Measurements from ENCODE around the gene PRR30.

Gene PRR30

GRCh38 chr2:27097341-27097740 lies 41.9 kb downstream of the PRR30 start:
- DNase-seq (ENCODE audit: low read depth in 2 of 2) = no peak

- no peak for DNase-seq (ENCODE audit: low read depth in 2 of 2)
Observed at GRCh38 chr2:27096748-27097297, 42.4 kb downstream of the PRR30 start.

- DNase-seq (ENCODE audit: low read depth in 2 of 2) = peak in 1 of 2 donors; percentile 20
Observed at GRCh38 chr2:27095745-27096651, 43.2 kb downstream of the PRR30 start.

GRCh38 chr2:27095427-27095744 lies 43.8 kb downstream of the PRR30 start:
- no peak for DNase-seq (ENCODE audit: low read depth in 2 of 2)

- no peak for DNase-seq (ENCODE audit: low read depth in 2 of 2)
Observed at GRCh38 chr2:27094353-27094984, 44.7 kb downstream of the PRR30 start.

- DNase-seq (ENCODE audit: low read depth in 2 of 2) = no peak
Observed at GRCh38 chr2:27093430-27094352, 45.5 kb downstream of the PRR30 start.

- DNase-seq (ENCODE audit: low read depth in 2 of 2) = no peak
Observed at GRCh38 chr2:27092696-27093429, 46.3 kb downstream of the PRR30 start.

GRCh38 chr2:27091746-27092695 lies 47.2 kb downstream of the PRR30 start:
- no peak for DNase-seq (ENCODE audit: low read depth in 2 of 2)

GRCh38 chr2:27089111-27089954 lies 49.9 kb downstream of the PRR30 start:
- no peak for DNase-seq (ENCODE audit: low read depth in 2 of 2)

GRCh38 chr2:27088634-27089033 lies 50.6 kb downstream of the PRR30 start:
- no peak for DNase-seq (ENCODE audit: low read depth in 2 of 2)

GRCh38 chr2:27087823-27088410 lies 51.3 kb downstream of the PRR30 start:
- no peak for DNase-seq (ENCODE audit: low read depth in 2 of 2)

Data from stimulated activated CD8-positive, alpha-beta memory T cell treated with anti-CD3 and anti-CD28 coated beads, Interleukin-2, amount 100 ng/mL, for 48 hours (primary cell).